SK-N-SH (cell line): ENCODE results near the gene SDSL. TPM values are rescaled to one million over a fixed set of nuclear protein-coding genes. Genes with fewer than 3 reads are reported as not detected.

Source experiments
- CTCF ChIA-PET: fragments of 300-600, 350-600 bp; formaldehyde crosslinking; extraction: SDS; loops from one replicate; lab custom pipeline; 2021; lab: Yijun Ruan, JAX
- POLR2A ChIA-PET: fragments of 350-600 bp; sonication (Branson Sonifier 250); formaldehyde crosslinking; extraction: SDS; loops from one replicate; lab custom pipeline; 2020; ENCODE audit warnings: antibody characterized with exemption, inconsistent platforms; lab: Yijun Ruan, JAX
- DNase-seq: peaks from one replicate; pipeline ENCODE4 v3.0.0; 2012
- H2AFZ ChIP-seq: fragments of 200-600 bp; sonication (generic); 2 replicates; pipeline ENCODE4 v1.8.1; 2016; ENCODE audit warnings: antibody characterized with exemption, mild to moderate bottlenecking, low read depth
- H3F3A ChIP-seq: fragments of 200-600 bp; sonication (generic); replicated peaks from 2 replicates; pipeline ENCODE3; 2016; ENCODE audit warnings: antibody characterized with exemption, mild to moderate bottlenecking; ENCODE audit not compliant: insufficient read depth
- H3K27ac ChIP-seq, 2 experiments: fragments of 200-500 bp in 1 of 2; fragments of 200-600 bp in 1 of 2; sonication (Bioruptor generic) in 1 of 2; sonication (generic), shearing (Covaris generic) in 1 of 2; 2 replicates each; pipeline versions ENCODE4 v1.5.1 to v1.6.1; 2014 to 2016; ENCODE audit warnings: low read depth in 2 of 2, inconsistent platforms in 1 of 2, low read length in 1 of 2, mild to moderate bottlenecking in 1 of 2, mixed read lengths in 1 of 2
- H3K27me3 ChIP-seq: fragments of 200-600 bp; sonication (generic), shearing (Covaris generic); 2 replicates; pipeline ENCODE4 v1.6.1; 2016; ENCODE audit warnings: mixed run types; ENCODE audit not compliant: insufficient read depth
- H3K36me3 ChIP-seq, 2 experiments: fragments of 200-500 bp in 1 of 2; fragments of 200-600 bp in 1 of 2; sonication (Bioruptor generic) in 1 of 2; sonication (generic) in 1 of 2; replicated peaks in 1 of 2; 2 replicates each; pipeline versions ENCODE3 to v1.5.1; 2014 to 2016; ENCODE audit warnings: low read length in 1 of 2, mild to moderate bottlenecking in 1 of 2; ENCODE audit not compliant: insufficient read depth in 2 of 2, control insufficient read depth in 1 of 2
- H3K4me1 ChIP-seq, 2 experiments: fragments of 200-500 bp in 1 of 2; fragments of 200-600 bp in 1 of 2; sonication (Bioruptor generic) in 1 of 2; sonication (generic), shearing (Covaris generic) in 1 of 2; 2 replicates each; pipeline versions ENCODE4 v1.5.1 to v1.6.1; 2014 to 2016; ENCODE audit warnings: low read depth in 1 of 2, low read length in 1 of 2, mixed run types in 1 of 2; ENCODE audit not compliant: insufficient read depth in 2 of 2, control insufficient read depth in 1 of 2
- H3K4me2 ChIP-seq: fragments of 200-600 bp; sonication (generic), shearing (Covaris generic); 2 replicates; pipeline ENCODE4 v1.6.1; 2017; ENCODE audit warnings: mixed run types
- H3K4me3 ChIP-seq, 2 experiments: fragments of 200-500 bp in 1 of 2; fragments of 200-600 bp in 1 of 2; sonication (Bioruptor generic) in 1 of 2; sonication (generic), shearing (Covaris generic) in 1 of 2; 2 replicates each; pipeline versions ENCODE4 v1.5.1 to v1.8.1; 2014 to 2016; ENCODE audit warnings: low read depth in 2 of 2, inconsistent platforms in 1 of 2, low read length in 1 of 2, mild to moderate bottlenecking in 1 of 2, mixed read lengths in 1 of 2, moderate library complexity in 1 of 2
- H3K79me2 ChIP-seq: fragments of 200-600 bp; sonication (generic); 2 replicates; pipeline ENCODE4 v1.8.1; 2017; ENCODE audit warnings: mild to moderate bottlenecking; ENCODE audit not compliant: insufficient read depth
- H3K9ac ChIP-seq: fragments of 200-600 bp; sonication (generic); 2 replicates; pipeline ENCODE4 v1.6.1; 2017; ENCODE audit warnings: mixed run types
- H3K9me2 ChIP-seq: fragments of 200-600 bp; sonication (generic); 2 replicates; pipeline ENCODE4 v1.6.1; 2017; ENCODE audit warnings: mixed run types
- H3K9me3 ChIP-seq: fragments of 200-600 bp; sonication (generic); 2 replicates; pipeline ENCODE4 v1.6.1; 2017; ENCODE audit warnings: mixed run types, mild to moderate bottlenecking, moderate library complexity
- H4K20me1 ChIP-seq: fragments of 200-600 bp; sonication (generic); 2 replicates; pipeline ENCODE4 v1.6.1; 2017; ENCODE audit warnings: mild to moderate bottlenecking, mixed run types; ENCODE audit not compliant: insufficient read depth
- CHD2 ChIP-seq: fragments of 150-350 bp; IDR thresholded peaks from 2 replicates; pipeline ENCODE4 v1.6.1; 2018; ENCODE audit warnings: low read length; ENCODE audit not compliant: partially characterized antibody
- ELF1 ChIP-seq: IDR thresholded peaks from 2 replicates; pipeline ENCODE4 v1.4.0; 2012
- EZH2phosphoT487 ChIP-seq: fragments of 200-600 bp; sonication (generic); IDR thresholded peaks from 2 replicates; pipeline ENCODE4 v1.6.1; 2017; ENCODE audit warnings: low read depth, mixed run types, mild to moderate bottlenecking, antibody characterized with exemption, moderate library complexity, borderline replicate concordance
- FOSL2 ChIP-seq: IDR thresholded peaks from 2 replicates; pipeline ENCODE4 v1.4.0; 2012; ENCODE audit warnings: low read depth, mild to moderate bottlenecking, moderate library complexity, borderline replicate concordance
- FOXJ3 ChIP-seq: sonication (generic); formaldehyde crosslinking; IDR thresholded peaks from 2 replicates; pipeline ENCODE4 v1.5.1; 2020; ENCODE audit warnings: mild to moderate bottlenecking, missing genetic modification reagents
- FOXM1 ChIP-seq: IDR thresholded peaks from 2 replicates; pipeline ENCODE4 v1.4.0; 2012; ENCODE audit warnings: low read depth, mild to moderate bottlenecking
- GABPA ChIP-seq: IDR thresholded peaks from 2 replicates; pipeline ENCODE4 v1.4.0; 2012; ENCODE audit warnings: low read depth, mild to moderate bottlenecking
- JUND ChIP-seq: IDR thresholded peaks from 2 replicates; pipeline ENCODE4 v1.4.0; 2012
- MEF2A ChIP-seq: IDR thresholded peaks from 2 replicates; pipeline ENCODE4 v1.4.0; 2012; ENCODE audit warnings: low read depth, borderline replicate concordance
- NFIC ChIP-seq: IDR thresholded peaks from 2 replicates; pipeline ENCODE4 v1.4.0; 2012; ENCODE audit warnings: borderline replicate concordance
- PBX3 ChIP-seq: IDR thresholded peaks from 2 replicates; pipeline ENCODE4; 2012
- POLR2AphosphoS5 ChIP-seq: IDR thresholded peaks from 2 replicates; pipeline ENCODE4 v1.6.1; 2012; ENCODE audit warnings: low read depth, low read length
- TEAD4 ChIP-seq: IDR thresholded peaks from 2 replicates; pipeline ENCODE4 v1.4.0; 2012; ENCODE audit warnings: mild to moderate bottlenecking, borderline replicate concordance; ENCODE audit not compliant: insufficient read depth
- WGBS: methylation state at CpG from one replicate; pipeline ENCODE4 v1.1.6; 2017; ENCODE audit warnings: low lambda C conversion rate; 5-methylcytosine and 5-hydroxymethylcytosine counted together
- polyA plus RNA-seq, 3 experiments: library from polyadenylated mRNA; depleted of rRNA; stranded (reverse); fragments of >200 nt; gene quantifications; 2 replicates each; pipeline ENCODE4 v1.2.3, GENCODE V29; 2012
- TF ChIP-seq, protein P1 (sequence below): IDR thresholded peaks from 2 replicates; pipeline ENCODE4 v1.4.0; 2012; ENCODE audit warnings: low read depth, borderline replicate concordance

The SDSL gene
- polyA plus RNA-seq, 1 of the 3 experiments (the other 2 are of a cell fraction), result 33.7 TPM

DNA sequence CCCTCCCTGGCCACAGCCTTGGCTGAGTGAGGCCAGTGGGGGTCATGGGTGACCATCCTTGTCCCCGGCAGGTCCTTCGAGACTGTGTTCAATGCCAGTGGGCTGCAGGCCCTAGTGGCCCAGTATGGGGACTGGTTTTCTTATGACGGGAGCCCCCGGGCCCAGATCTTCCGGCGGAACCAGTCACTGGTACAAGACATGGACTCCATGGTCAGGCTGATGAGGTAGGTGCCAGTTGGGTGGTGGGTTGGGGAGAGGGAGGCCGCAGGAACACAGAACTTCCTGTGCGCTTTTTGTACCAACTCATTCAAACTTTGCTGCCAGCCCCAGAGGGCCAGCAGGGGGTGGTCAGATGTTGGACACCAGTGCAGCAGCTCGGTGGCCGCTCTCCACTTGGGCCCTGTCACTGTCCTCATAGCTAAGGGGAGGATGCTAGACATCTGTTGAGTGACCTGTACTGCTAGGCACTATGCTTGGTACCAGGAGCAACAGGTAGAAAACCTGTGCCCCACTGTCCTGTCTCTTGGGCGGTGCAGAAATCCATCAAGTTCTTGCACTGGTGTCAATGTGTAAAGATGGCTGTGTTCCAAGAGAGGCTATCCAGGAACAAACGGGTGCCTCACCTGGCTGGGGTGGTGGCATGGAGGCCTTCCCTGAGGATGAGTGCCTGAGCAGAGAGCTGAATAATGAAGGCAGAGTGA, 35.2 kb upstream of the SDSL start:
- H3K27me3 ChIP-seq, result no peaks in the 10 kb centered on the region
- H2AFZ ChIP-seq, result no peak overlapping the region
- no peaks in the 10 kb centered on the region for H3K9me2 ChIP-seq
- DNase-seq, result no peak
- H3K79me2 ChIP-seq, result no peaks in the 10 kb centered on the region
- no peak overlapping the region for H3K4me2 ChIP-seq
- WGBS, result 90% methylated on average over 5 of the region's 12 CpGs
- no peaks in the 10 kb centered on the region for H3F3A ChIP-seq
- no peak overlapping the region for H3K9ac ChIP-seq
- no peaks in the 10 kb centered on the region for H3K4me1 ChIP-seq
- POLR2A ChIA-PET, result no interaction called here
- no peaks in the 10 kb centered on the region for H4K20me1 ChIP-seq
- CTCF ChIA-PET, result interaction anchor here (1.5 kb wide), 1 partner anchor 39 kb away, joined by 3 read pairs; no protein-coding TSS in a partner anchor
- peaks cover 0 to 12% of the 10 kb centered on the region in 2 experiments for H3K36me3 ChIP-seq
- H3K4me3 ChIP-seq, result no peak overlapping the region
- H3K9me3 ChIP-seq, result no peaks in the 10 kb centered on the region
- TF ChIP-seq ELF1 (no peak), JUND (no peak), FOXJ3 (CRISPR knock-in tag) (no peak), PBX3 (no peak), NFIC (no peak), FOSL2 (no peak), CHD2 (no peak), TEAD4 (no peak), POLR2AphosphoS5 (no peak), EZH2phosphoT487 (no peak), FOXM1 (no peak), MEF2A (no peak)
- TF ChIP-seq, protein P1, sequence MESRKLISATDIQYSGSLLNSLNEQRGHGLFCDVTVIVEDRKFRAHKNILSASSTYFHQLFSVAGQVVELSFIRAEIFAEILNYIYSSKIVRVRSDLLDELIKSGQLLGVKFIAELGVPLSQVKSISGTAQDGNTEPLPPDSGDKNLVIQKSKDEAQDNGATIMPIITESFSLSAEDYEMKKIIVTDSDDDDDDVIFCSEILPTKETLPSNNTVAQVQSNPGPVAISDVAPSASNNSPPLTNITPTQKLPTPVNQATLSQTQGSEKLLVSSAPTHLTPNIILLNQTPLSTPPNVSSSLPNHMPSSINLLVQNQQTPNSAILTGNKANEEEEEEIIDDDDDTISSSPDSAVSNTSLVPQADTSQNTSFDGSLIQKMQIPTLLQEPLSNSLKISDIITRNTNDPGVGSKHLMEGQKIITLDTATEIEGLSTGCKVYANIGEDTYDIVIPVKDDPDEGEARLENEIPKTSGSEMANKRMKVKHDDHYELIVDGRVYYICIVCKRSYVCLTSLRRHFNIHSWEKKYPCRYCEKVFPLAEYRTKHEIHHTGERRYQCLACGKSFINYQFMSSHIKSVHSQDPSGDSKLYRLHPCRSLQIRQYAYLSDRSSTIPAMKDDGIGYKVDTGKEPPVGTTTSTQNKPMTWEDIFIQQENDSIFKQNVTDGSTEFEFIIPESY, result no peak
- H3K27ac ChIP-seq, result no peak overlapping the region

DNA sequence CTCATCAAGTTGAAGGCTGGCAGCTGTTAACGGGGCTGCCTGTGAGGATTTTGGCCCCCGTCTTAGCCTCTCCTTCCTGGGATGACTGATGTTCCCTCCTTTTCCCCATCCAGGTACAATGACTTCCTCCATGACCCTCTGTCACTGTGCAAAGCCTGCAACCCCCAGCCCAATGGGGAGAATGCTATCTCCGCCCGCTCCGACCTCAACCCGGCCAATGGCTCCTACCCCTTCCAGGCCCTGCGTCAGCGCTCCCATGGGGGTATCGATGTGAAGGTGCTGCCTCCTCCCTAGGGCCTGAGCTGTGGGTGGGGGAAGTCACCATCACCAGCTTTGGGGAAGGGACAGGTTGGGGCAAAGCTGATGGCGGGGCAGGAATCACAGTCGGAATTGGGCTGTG, 34.5 kb upstream of the SDSL start:
- Histone ChIP-seq H3K9me2 (no peaks in the 10 kb centered on the region), H3K4me3 (no peak overlapping the region), H3K4me2 (no peak overlapping the region), H3K27ac (no peak overlapping the region), H3K9me3 (no peaks in the 10 kb centered on the region), H3K27me3 (no peaks in the 10 kb centered on the region), H4K20me1 (no peaks in the 10 kb centered on the region), H3K4me1 (no peaks in the 10 kb centered on the region), H3K79me2 (no peaks in the 10 kb centered on the region), H3K9ac (no peak overlapping the region), H3F3A (no peaks in the 10 kb centered on the region), H3K36me3 (peaks cover 0 to 12% of the 10 kb centered on the region in 2 experiments), H2AFZ (no peak overlapping the region)
- 95% methylated on average over 8 of the region's 11 CpGs for WGBS
- no peak for DNase-seq
- no peak for TF ChIP-seq GABPA
- ChIA-PET CTCF (interaction anchor here (1.5 kb wide), 1 partner anchor 38 kb away, joined by 3 read pairs; no protein-coding TSS in a partner anchor), POLR2A (no interaction called here)
